Loucy (cell line): ENCODE measurements around the gene PYURF.

Experiments used
- H2AFZ ChIP-seq: fragments of 200-600 bp; sonication (generic); 2 replicates; pipeline ENCODE4 v1.6.0; 2016; ENCODE audit warnings: antibody characterized with exemption, mild to moderate bottlenecking, low read length, moderate library complexity
- H3F3A ChIP-seq: fragments of 200-600 bp; 2 replicates; pipeline ENCODE4 v1.6.0; 2016; ENCODE audit warnings: antibody characterized with exemption, low read depth, mild to moderate bottlenecking
- H3K27me3 ChIP-seq: fragments of 200-600 bp; sonication (generic); 2 replicates; pipeline ENCODE4 v1.6.1; 2014; ENCODE audit warnings: low read length, mild to moderate bottlenecking; ENCODE audit not compliant: insufficient read depth, poor library complexity, severe bottlenecking
- H3K36me3 ChIP-seq: fragments of 200-600 bp; sonication (generic); 2 replicates; pipeline ENCODE4 v1.6.1; 2016; ENCODE audit warnings: low read length; ENCODE audit not compliant: insufficient read depth
- H3K4me1 ChIP-seq: fragments of 200-600 bp; sonication (generic); 2 replicates; pipeline ENCODE4 v1.5.1; 2014; ENCODE audit warnings: low read length, mild to moderate bottlenecking; ENCODE audit not compliant: insufficient read depth, poor library complexity, severe bottlenecking
- H3K4me2 ChIP-seq: fragments of 200-600 bp; sonication (generic); 2 replicates; pipeline ENCODE4 v1.6.0; 2014; ENCODE audit warnings: antibody characterized with exemption, low read length, low read depth, mild to moderate bottlenecking; ENCODE audit not compliant: poor library complexity, severe bottlenecking
- H3K4me3 ChIP-seq: fragments of 200-600 bp; sonication (generic); 2 replicates; pipeline ENCODE4 v1.5.1; 2014; ENCODE audit warnings: low read length, mild to moderate bottlenecking, mixed read lengths; ENCODE audit not compliant: poor library complexity, severe bottlenecking
- H3K79me2 ChIP-seq: fragments of 200-600 bp; sonication (generic); 2 replicates; pipeline ENCODE4 v1.6.1; 2014; ENCODE audit warnings: low read length; ENCODE audit not compliant: insufficient read depth
- H3K9ac ChIP-seq: fragments of 200-600 bp; sonication (generic); 2 replicates; pipeline ENCODE4 v1.6.0; 2014; ENCODE audit warnings: mild to moderate bottlenecking, low read depth, low read length, moderate library complexity; ENCODE audit not compliant: poor library complexity, severe bottlenecking
- H3K9me2 ChIP-seq: fragments of 200-600 bp; sonication (generic); replicated peaks from 2 replicates; pipeline ENCODE4 v1.6.1; 2016; ENCODE audit warnings: low read depth, low read length, mixed read lengths
- H3K9me3 ChIP-seq: fragments of 200-600 bp; sonication (generic); 2 replicates; pipeline ENCODE4 v1.6.1; 2014; ENCODE audit warnings: mild to moderate bottlenecking, antibody characterized with exemption, low read length, low read depth; ENCODE audit not compliant: insufficient read depth
- H4K20me1 ChIP-seq: fragments of 200-600 bp; sonication (generic); 2 replicates; pipeline ENCODE4 v1.6.0; 2014; ENCODE audit warnings: antibody characterized with exemption, low read length, mild to moderate bottlenecking; ENCODE audit not compliant: insufficient read depth, poor library complexity, severe bottlenecking
- CTCF ChIP-seq: fragments of 200-600 bp; sonication (generic); conservative IDR thresholded peaks from 2 replicates; pipeline ENCODE4 v1.5.1; 2014; ENCODE audit warnings: mild to moderate bottlenecking, antibody characterized with exemption, low read length
- EZH2phosphoT487 ChIP-seq: fragments of 200-600 bp; IDR thresholded peaks from 2 replicates; pipeline ENCODE4 v1.6.1; 2018; ENCODE audit warnings: antibody characterized with exemption, mild to moderate bottlenecking, moderate library complexity, borderline replicate concordance

PYURF gene

GRCh38 chr4:88535090-88535755 is 11.6 kb upstream of the PYURF start:
- no peaks in the 10 kb centered on the region for H3K4me1 ChIP-seq
- H3K9ac ChIP-seq = no peak overlapping the region
- no peak overlapping the region for H3K4me2 ChIP-seq
- TF ChIP-seq CTCF = no peak
- no peak for TF ChIP-seq EZH2phosphoT487
- H3F3A ChIP-seq = no peaks in the 10 kb centered on the region
- no peaks in the 10 kb centered on the region for H3K79me2 ChIP-seq
- H3K36me3 ChIP-seq = no peaks in the 10 kb centered on the region
- no peaks in the 10 kb centered on the region for H3K9me3 ChIP-seq
- H3K27me3 ChIP-seq = no peaks in the 10 kb centered on the region
- H3K9me2 ChIP-seq = no peaks in the 10 kb centered on the region
- no peak overlapping the region for H2AFZ ChIP-seq
- H4K20me1 ChIP-seq = no peaks in the 10 kb centered on the region
- H3K4me3 ChIP-seq = no peak overlapping the region

DNA sequence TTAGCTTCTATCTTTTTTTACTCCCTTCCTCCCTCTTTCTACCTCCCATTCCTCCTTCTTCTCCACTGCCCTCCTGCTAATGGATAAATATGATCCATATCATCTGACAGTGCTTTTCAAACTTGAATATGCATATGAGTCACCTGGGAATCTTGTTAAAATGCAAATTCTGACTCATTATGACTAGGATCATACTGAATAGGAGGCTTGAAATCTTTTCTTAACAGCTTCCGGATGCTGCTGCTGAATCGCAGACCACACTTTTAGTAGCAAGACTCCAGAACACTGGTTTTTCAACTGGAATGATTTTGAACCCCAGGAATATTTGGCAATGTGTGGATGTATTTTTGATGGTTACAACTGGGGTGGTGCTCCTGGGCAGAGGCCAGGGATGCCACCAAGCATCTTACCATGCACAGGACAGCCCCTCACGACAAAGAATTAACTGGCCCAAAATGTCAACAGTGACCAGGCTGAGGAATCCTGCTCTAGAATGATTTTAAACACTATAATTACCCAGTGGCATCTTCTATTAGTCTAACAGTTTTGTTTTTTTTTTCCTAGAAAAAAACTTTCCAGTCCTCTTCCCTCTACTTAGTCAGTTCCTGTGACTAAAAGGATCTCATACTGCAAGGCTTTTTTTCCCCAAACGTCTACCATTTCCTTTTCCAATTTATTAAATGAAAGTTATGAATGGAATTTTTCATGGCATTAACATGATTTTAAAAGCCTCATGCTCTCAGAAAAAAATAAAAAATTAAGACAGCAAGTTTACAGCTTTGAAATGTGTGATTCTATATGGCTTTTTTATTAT is 10.6 kb upstream of the PYURF start:
- Histone ChIP-seq H3K36me3 (no peaks in the 10 kb centered on the region), H3K4me2 (no peak overlapping the region), H3K9me2 (no peaks in the 10 kb centered on the region), H3K9me3 (no peaks in the 10 kb centered on the region), H3K79me2 (no peaks in the 10 kb centered on the region), H3K27me3 (no peaks in the 10 kb centered on the region), H4K20me1 (no peaks in the 10 kb centered on the region), H2AFZ (no peak overlapping the region), H3K9ac (no peak overlapping the region), H3K4me3 (no peak overlapping the region), H3F3A (no peaks in the 10 kb centered on the region), H3K4me1 (no peaks in the 10 kb centered on the region)
- TF ChIP-seq CTCF = no peak
- no peak for TF ChIP-seq EZH2phosphoT487

DNA sequence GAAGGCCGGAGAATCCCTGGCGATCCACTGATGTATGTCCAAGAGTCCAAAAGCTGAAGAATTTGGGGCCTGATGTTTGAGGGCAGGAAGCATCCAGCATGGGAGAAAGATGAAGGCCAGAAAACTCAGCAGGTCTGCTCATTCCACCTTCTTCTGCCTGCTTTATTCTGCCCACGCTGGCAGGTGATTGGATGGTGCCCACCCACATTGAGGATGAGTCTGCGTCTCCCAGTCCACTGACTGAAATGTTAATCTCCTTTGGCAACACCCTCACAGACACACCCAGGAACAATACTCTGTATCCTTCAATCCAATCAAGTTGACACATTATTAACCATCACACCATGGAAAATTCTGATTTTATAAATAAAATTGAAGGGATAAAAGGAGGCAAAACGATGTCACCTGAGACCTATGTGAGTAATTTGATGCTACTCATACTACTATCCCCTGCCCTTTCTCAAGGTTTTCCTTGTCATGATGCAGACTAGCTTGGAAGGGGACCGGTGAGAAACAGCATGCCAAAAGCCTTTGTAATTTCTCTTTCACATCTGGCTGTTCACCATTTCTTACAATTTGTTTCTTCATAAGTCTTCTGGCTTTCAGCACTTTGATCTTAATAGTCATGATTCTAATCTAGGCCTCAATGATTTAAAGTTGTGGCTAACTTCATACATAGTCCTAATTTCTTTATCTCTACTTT is 9.7 kb upstream of the PYURF start:
- H3K79me2 ChIP-seq = no peaks in the 10 kb centered on the region
- no peak for TF ChIP-seq EZH2phosphoT487
- TF ChIP-seq CTCF = no peak
- no peak overlapping the region for H2AFZ ChIP-seq
- no peaks in the 10 kb centered on the region for H3K9me2 ChIP-seq
- no peaks in the 10 kb centered on the region for H3F3A ChIP-seq
- H3K36me3 ChIP-seq = no peaks in the 10 kb centered on the region
- no peak overlapping the region for H3K9ac ChIP-seq
- H3K9me3 ChIP-seq = no peaks in the 10 kb centered on the region
- no peak overlapping the region for H3K4me3 ChIP-seq
- H3K27me3 ChIP-seq = no peaks in the 10 kb centered on the region
- H3K4me1 ChIP-seq = no peaks in the 10 kb centered on the region
- no peaks in the 10 kb centered on the region for H4K20me1 ChIP-seq
- no peak overlapping the region for H3K4me2 ChIP-seq
